Liver (tissue), 3 donors: ENCODE measurements around the gene RNPEPL1.

ENCODE experiments used
- ATF3 ChIP-seq: IDR thresholded peaks from 2 replicates; pipeline ENCODE4 v1.6.1; 2016; ENCODE audit warnings: antibody characterized with exemption
- CTCF ChIP-seq: fragments of 150-350 bp; IDR thresholded peaks from 2 replicates; pipeline ENCODE4 v1.5.1; 2017; ENCODE audit warnings: improper control_type of control experiment, low read depth, low read length; ENCODE audit not compliant: missing input control
- EGR1 ChIP-seq, 2 donors: IDR thresholded peaks; 2 replicates each; pipeline ENCODE4 v1.6.1; 2016 to 2018; ENCODE audit warnings: antibody characterized with exemption in 2 of 2, low read depth in 2 of 2
- GABPA ChIP-seq, 2 donors: IDR thresholded peaks in 1 of 2; conservative IDR thresholded peaks in 1 of 2; 2 replicates each; pipeline ENCODE4 v1.6.1; 2016; ENCODE audit warnings: antibody characterized with exemption in 2 of 2, mild to moderate bottlenecking in 1 of 2, moderate library complexity in 1 of 2
- HNF4A ChIP-seq, 2 donors: conservative IDR thresholded peaks; 2 replicates each; pipeline ENCODE4 v1.6.1; 2016; ENCODE audit warnings: antibody characterized with exemption in 2 of 2, mild to moderate bottlenecking in 2 of 2
- JUND ChIP-seq, 2 donors: IDR thresholded peaks; 2 replicates each; pipeline ENCODE4 v1.6.1; 2016; ENCODE audit warnings: antibody characterized with exemption in 2 of 2
- MAX ChIP-seq: IDR thresholded peaks from 2 replicates; pipeline ENCODE4 v1.6.1; 2016; ENCODE audit warnings: antibody characterized with exemption
- REST ChIP-seq: IDR thresholded peaks from 2 replicates; pipeline ENCODE4 v1.6.1; 2016; ENCODE audit warnings: antibody characterized with exemption, mild to moderate bottlenecking
- RXRA ChIP-seq, 2 donors: IDR thresholded peaks; 2 replicates each; pipeline ENCODE4 v1.6.1; 2017 to 2018; ENCODE audit warnings: antibody characterized with exemption in 2 of 2, mild to moderate bottlenecking in 1 of 2
- SP1 ChIP-seq: IDR thresholded peaks from 2 replicates; pipeline ENCODE4 v1.6.1; 2018; ENCODE audit warnings: antibody characterized with exemption, mild to moderate bottlenecking
- TAF1 ChIP-seq: conservative IDR thresholded peaks from 2 replicates; pipeline ENCODE4 v1.6.1; 2016; ENCODE audit warnings: antibody characterized with exemption, mild to moderate bottlenecking
- YY1 ChIP-seq: IDR thresholded peaks from 2 replicates; pipeline ENCODE4 v1.6.1; 2016; ENCODE audit warnings: antibody characterized with exemption, mild to moderate bottlenecking
- ZBTB33 ChIP-seq: IDR thresholded peaks from 2 replicates; pipeline ENCODE4 v1.6.1; 2016; ENCODE audit warnings: antibody characterized with exemption
- donor health status: healthy.
- donor health status: healthy.

GRCh38 chr2:240591784-240592183 is 23.5 kb downstream of the RNPEPL1 start:
- TF ChIP-seq CTCF (no peak), MAX (no peak), TAF1 (no peak), REST (no peak), HNF4A (conservative IDR thresholded peaks at IDR 0.05) (no peak), JUND (IDR thresholded peaks at IDR 0.05) (no peak), ATF3 (no peak), RXRA (IDR thresholded peaks at IDR 0.05) (no peak), EGR1 (IDR thresholded peaks at IDR 0.05; ENCODE audit: low read depth in 2 of 2) (no peak), SP1 (no peak), GABPA (IDR thresholded peaks at IDR 0.05 in 1 of 2, conservative IDR thresholded peaks at IDR 0.05 in 1 of 2) (no peak), ZBTB33 (no peak), YY1 (no peak)
